Dedifferentiated amniotic fluid mesenchymal stem cell (primary cell): ENCODE data around the gene CDK5RAP1.
"Not testable (repeated sequence)": the region's sequence is repeated elsewhere in the genome, so short reads cannot be mapped to it uniquely, and the experiment has no call there.

Source experiments
- DNase-seq: peaks from one replicate; pipeline ENCODE4 v3.0.0-alpha.2; 2016; ENCODE audit errors: extremely low spot score

CDK5RAP1 gene

GRCh38 chr20:33401184-33401920 lies at the start of gene CDK5RAP1:
Gene CDK5RAP1, minus strand, starts transcription at chr20:33401519. Its CDS starts 4,455 bp downstream, at chr20:33397064.
- peak; percentile 93 for DNase-seq

GRCh38 chr20:33450867-33451266 lies 49.5 kb upstream of the CDK5RAP1 start:
- no peak for DNase-seq

GRCh38 chr20:33445881-33446625 lies 44.7 kb upstream of the CDK5RAP1 start:
- DNase-seq, result no peak

GRCh38 chr20:33444797-33445560 lies 43.7 kb upstream of the CDK5RAP1 start:
- no peak for DNase-seq

GRCh38 chr20:33443512-33444239 lies 42.4 kb upstream of the CDK5RAP1 start, which contains the start of gene SNTA1:
Gene SNTA1, minus strand, starts transcription at chr20:33443763. Its CDS starts 143 bp downstream, at chr20:33443620.
- DNase-seq, result peak; percentile 19

- no peak for DNase-seq
These were observed 41.7 kb upstream of the CDK5RAP1 start for GRCh38 chr20:33443006-33443511.

- DNase-seq, result no peak
These were observed 41.1 kb upstream of the CDK5RAP1 start for GRCh38 chr20:33442136-33443005.

- no peak for DNase-seq
These were observed 40.0 kb upstream of the CDK5RAP1 start for GRCh38 chr20:33441142-33441955.

- not testable (repeated sequence) for DNase-seq
These were observed 39.2 kb upstream of the CDK5RAP1 start for GRCh38 chr20:33440562-33440961.

- DNase-seq, result no peak
These were observed 37.2 kb upstream of the CDK5RAP1 start for GRCh38 chr20:33438481-33438880.

GRCh38 chr20:33437141-33437911 lies 36.0 kb upstream of the CDK5RAP1 start:
- no peak for DNase-seq

- DNase-seq, result no peak
These were observed 33.1 kb upstream of the CDK5RAP1 start for GRCh38 chr20:33434434-33434833.

- DNase-seq, result no peak
These were observed 32.3 kb upstream of the CDK5RAP1 start for GRCh38 chr20:33433465-33434234.

GRCh38 chr20:33431797-33432381 lies 30.6 kb upstream of the CDK5RAP1 start:
- DNase-seq, result no peak

- DNase-seq, result not testable (repeated sequence)
These were observed 22.6 kb upstream of the CDK5RAP1 start for GRCh38 chr20:33423875-33424274.

- peak; percentile 77 for DNase-seq
These were observed 22.0 kb upstream of the CDK5RAP1 start for GRCh38 chr20:33423141-33423834.
